Small intestine (tissue), 7 donors: ENCODE measurements around the gene CBFA2T3. TPM values are rescaled to one million over a fixed set of nuclear protein-coding genes. Genes with fewer than 3 reads are reported as not detected.

Experiments
- DNase-seq, 2 donors: peaks; one replicate each; pipeline versions ENCODE4 v3.0.0 to v3.0.0-alpha.2; 2013
- FAIRE-seq: peaks from 2 replicates; lab custom pipeline; 2012; peaks lifted over from hg19 to GRCh38; lab: Jason Lieb, UNC
- H3K27ac ChIP-seq, 3 donors: one replicate each; pipeline ENCODE4 v1.5.1; 2013; ENCODE audit warnings: low read length in 2 of 3, mild to moderate bottlenecking in 2 of 3, control low read depth in 1 of 3, inconsistent platforms in 1 of 3, low read depth in 1 of 3, moderate library complexity in 1 of 3
- H3K27me3 ChIP-seq, 3 donors: one replicate each; pipeline ENCODE4 v1.6.1; 2013; ENCODE audit warnings: low read length in 3 of 3, inconsistent platforms in 1 of 3; ENCODE audit not compliant: control insufficient read depth in 3 of 3, insufficient read depth in 3 of 3
- H3K36me3 ChIP-seq, 3 donors: one replicate each; pipeline ENCODE4 v1.6.1; 2013; ENCODE audit warnings: low read length in 3 of 3, inconsistent platforms in 1 of 3, low read depth in 1 of 3, mild to moderate bottlenecking in 1 of 3, moderate library complexity in 1 of 3; ENCODE audit not compliant: control insufficient read depth in 3 of 3, insufficient read depth in 2 of 3
- H3K4me1 ChIP-seq, 3 donors: one replicate each; pipeline ENCODE4 v1.6.1; 2013; ENCODE audit warnings: low read length in 2 of 3, inconsistent platforms in 1 of 3, low read depth in 1 of 3, mild to moderate bottlenecking in 1 of 3, moderate library complexity in 1 of 3; ENCODE audit not compliant: control insufficient read depth in 3 of 3, insufficient read depth in 2 of 3
- H3K4me3 ChIP-seq, 3 donors: one replicate each; pipeline ENCODE4 v1.5.1; 2013; ENCODE audit warnings: low read length in 3 of 3, control low read depth in 1 of 3, inconsistent platforms in 1 of 3, low read depth in 1 of 3, mild to moderate bottlenecking in 1 of 3, moderate library complexity in 1 of 3
- H3K9me3 ChIP-seq, 2 donors: one replicate each; pipeline ENCODE4 v1.6.1; 2013; ENCODE audit warnings: low read depth in 1 of 2, low read length in 1 of 2; ENCODE audit not compliant: control insufficient read depth in 2 of 2, insufficient read depth in 1 of 2
- WGBS, 3 donors: extraction: QIAGEN DNeasy Blood & Tissue Kit; methylation state at CpG; one replicate each; pipeline ENCODE4 v1.1.7; 2013; 5-methylcytosine and 5-hydroxymethylcytosine counted together
- polyA plus RNA-seq, 4 donors: library from polyadenylated mRNA; stranded (reverse) in 3 of 4; unstranded in 1 of 4; fragments of 200-250 nt in 3 of 4; fragments of 120-200 nt in 1 of 4; gene quantifications; one replicate each; pipeline versions ENCODE4 v1.2.1 to v1.2.3, GENCODE V29; 2013
- donor health status: healthy with polysubstance abuse.
- donor health status: control.
- donor health status: control.
- donor health status: Bipolar disorder and iron deficiency.
- donor health status: healthy.

CBFA2T3 gene
- polyA plus RNA-seq, 4 donors: 1.4 to 8.4 (median 4.1) TPM

DNA sequence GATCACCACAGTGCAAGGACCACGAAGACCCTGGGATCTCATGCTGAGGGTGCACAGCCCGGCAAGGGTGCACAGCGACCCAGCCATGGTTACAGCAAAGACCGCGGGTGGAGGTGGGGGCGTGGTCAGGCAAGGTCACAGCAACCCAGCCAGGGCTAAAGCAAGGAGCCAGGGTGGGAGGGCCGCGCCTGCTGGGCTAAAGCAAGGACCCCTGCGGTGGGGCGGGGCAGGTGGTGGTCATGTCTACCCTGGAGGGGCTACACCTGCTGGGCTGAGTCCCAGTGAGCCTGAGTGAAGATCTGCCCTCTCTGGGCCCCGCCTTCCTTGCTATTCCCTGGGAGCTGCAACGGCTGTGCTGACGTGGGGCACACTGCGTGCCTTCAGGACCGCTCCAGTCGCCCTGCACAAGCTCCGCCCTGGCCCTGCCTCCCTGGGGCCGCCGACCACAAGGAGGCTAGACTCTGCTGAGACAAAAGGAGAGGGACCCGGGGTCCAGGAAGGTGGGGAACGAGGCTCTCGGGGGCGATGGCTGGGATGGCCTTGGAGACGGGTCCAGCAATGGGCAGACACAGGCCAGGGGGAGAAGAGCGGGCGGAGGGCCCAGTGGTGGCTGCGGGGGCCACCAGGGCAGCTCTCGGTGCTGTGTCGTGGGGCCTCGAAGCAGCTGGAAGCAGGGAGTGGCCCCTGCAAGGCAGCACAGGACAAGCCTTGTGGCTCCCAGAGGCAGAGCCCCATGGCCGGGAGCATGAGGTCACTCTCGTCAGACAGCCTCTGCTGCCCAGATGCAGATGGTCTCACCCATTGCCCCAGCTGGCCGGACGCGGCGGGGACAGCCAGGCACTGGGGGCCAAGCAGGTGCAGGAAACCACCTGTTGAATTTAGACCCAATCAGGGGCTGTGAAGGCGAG lies 52.8 kb downstream of the CBFA2T3 start:
- Histone ChIP-seq H3K4me1 (peaks cover 0 to 7% (median 4%) of the 10 kb centered on the region in 3 donors), H3K36me3 (no peaks in the 10 kb centered on the region), H3K27ac (no peak overlapping the region), H3K9me3 (no peaks in the 10 kb centered on the region), H3K27me3 (peaks cover 0 to 7% (median 0%) of the 10 kb centered on the region in 3 donors), H3K4me3 (no peak overlapping the region)
- no peak for FAIRE-seq
- no peak for DNase-seq
- 53 to 72% (median 56%) methylated on average over 33 to 37 of the region's 37 CpGs for WGBS, 3 donors

DNA sequence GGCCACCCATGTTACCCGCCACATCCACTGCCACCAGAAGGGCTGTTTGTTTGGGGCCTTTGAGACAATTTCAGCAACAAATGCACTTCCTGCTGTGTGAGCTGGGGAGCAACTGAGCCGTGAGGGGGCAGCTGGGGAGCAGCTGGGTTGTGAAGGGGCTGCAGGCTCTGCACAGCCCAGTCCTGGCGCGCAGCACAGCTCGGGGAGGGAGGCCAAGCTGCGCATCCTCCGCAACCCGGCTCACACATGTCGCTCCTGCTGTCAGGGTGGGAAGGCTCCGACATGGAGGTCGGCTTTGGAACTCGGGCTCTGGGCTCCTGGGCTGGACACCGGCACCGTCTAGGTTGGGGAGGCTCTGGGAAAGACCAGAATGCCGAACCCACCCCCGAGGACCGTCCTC lies 53.6 kb downstream of the CBFA2T3 start:
- DNase-seq (no peak), FAIRE-seq (no peak)
- H3K27ac ChIP-seq: no peak overlapping the region
- H3K36me3 ChIP-seq: no peaks in the 10 kb centered on the region
- H3K9me3 ChIP-seq: no peaks in the 10 kb centered on the region
- 66 to 70% (median 69%) methylated on average over 15 to 17 of the region's 17 CpGs for WGBS, 3 donors
- peaks cover 0 to 7% (median 4%) of the 10 kb centered on the region in 3 donors for H3K4me1 ChIP-seq
- H3K27me3 ChIP-seq: no peaks in the 10 kb centered on the region
- H3K4me3 ChIP-seq: no peak overlapping the region

DNA sequence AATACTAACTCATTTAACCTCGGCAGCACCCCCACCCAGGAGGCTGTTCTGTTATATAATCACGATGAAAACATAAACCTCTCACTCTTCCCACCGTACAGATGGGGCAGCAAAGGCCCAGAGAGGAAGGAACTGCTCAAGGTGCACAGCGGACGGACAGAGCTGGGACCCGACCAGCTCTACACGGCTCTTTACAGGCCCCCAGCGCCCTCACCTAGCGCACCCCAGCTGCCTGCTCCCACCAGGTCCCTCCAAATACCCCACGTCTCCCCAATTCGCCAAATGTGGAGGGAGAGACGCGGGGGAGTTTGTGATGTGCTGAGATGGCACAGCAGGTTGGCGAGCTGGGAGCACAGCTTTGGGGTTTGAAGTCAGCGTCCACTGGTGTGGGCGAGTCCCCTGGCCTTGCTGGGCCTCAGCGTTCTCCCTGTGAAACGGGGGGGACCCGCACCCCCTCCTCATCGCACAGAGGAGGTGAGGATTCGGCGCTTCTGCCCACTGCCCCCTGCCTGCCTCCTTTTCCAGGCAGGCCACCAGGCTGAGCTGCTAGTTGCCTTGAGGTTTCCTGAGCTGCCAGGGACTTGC lies 54.1 kb downstream of the CBFA2T3 start:
- Histone ChIP-seq H3K27me3 (no peaks in the 10 kb centered on the region), H3K36me3 (no peaks in the 10 kb centered on the region), H3K9me3 (no peaks in the 10 kb centered on the region), H3K4me3 (no peak overlapping the region), H3K27ac (peak overlapping the region in 1 of 3 donors; percentile 7), H3K4me1 (peaks cover 0 to 7% (median 4%) of the 10 kb centered on the region in 3 donors)
- FAIRE-seq: no peak
- no peak for DNase-seq
- 73 to 81% (median 75%) methylated on average over 21 to 22 of the region's 22 CpGs for whole genome bisulfite sequencing, 3 donors

GRCh38 chr16:88922114-88922825 lies 54.7 kb downstream of the CBFA2T3 start:
- Histone ChIP-seq H3K27ac (peak overlapping the region in 1 of 3 donors; percentile 40), H3K27me3 (no peaks in the 10 kb centered on the region), H3K4me1 (peaks cover 0 to 7% (median 4%) of the 10 kb centered on the region in 3 donors), H3K9me3 (no peaks in the 10 kb centered on the region), H3K4me3 (no peak overlapping the region), H3K36me3 (no peaks in the 10 kb centered on the region)
- DNase-seq (peak in 1 of 2 donors; percentile 39), FAIRE-seq (no peak)
- 41 to 57% (median 48%) methylated on average over 24 to 26 of the region's 26 CpGs for WGBS, 3 donors

GRCh38 chr16:88921591-88921990 lies 55.4 kb downstream of the CBFA2T3 start:
- Histone ChIP-seq H3K27ac (peak overlapping the region in 1 of 3 donors; percentile 40), H3K9me3 (no peaks in the 10 kb centered on the region), H3K4me1 (peaks cover 0 to 7% (median 4%) of the 10 kb centered on the region in 3 donors), H3K36me3 (no peaks in the 10 kb centered on the region), H3K4me3 (no peak overlapping the region), H3K27me3 (no peaks in the 10 kb centered on the region)
- 68 to 85% (median 77%) methylated on average over 19 of the region's 19 CpGs for whole genome bisulfite sequencing, 3 donors
- FAIRE-seq (no peak), DNase-seq (no peak)

GRCh38 chr16:88920618-88921590 lies 56.1 kb downstream of the CBFA2T3 start:
- H3K27me3 ChIP-seq: no peaks in the 10 kb centered on the region
- H3K27ac ChIP-seq: peak overlapping the region; percentile 26 to 48 (median 27)
- FAIRE-seq (no peak), DNase-seq (peak in 1 of 2 donors; percentile 33)
- H3K9me3 ChIP-seq: no peaks in the 10 kb centered on the region
- H3K36me3 ChIP-seq: no peaks in the 10 kb centered on the region
- H3K4me3 ChIP-seq: no peak overlapping the region
- 15 to 32% (median 17%) methylated on average over 28 of the region's 28 CpGs for WGBS, 3 donors
- peaks cover 0 to 7% (median 4%) of the 10 kb centered on the region in 3 donors for H3K4me1 ChIP-seq

DNA sequence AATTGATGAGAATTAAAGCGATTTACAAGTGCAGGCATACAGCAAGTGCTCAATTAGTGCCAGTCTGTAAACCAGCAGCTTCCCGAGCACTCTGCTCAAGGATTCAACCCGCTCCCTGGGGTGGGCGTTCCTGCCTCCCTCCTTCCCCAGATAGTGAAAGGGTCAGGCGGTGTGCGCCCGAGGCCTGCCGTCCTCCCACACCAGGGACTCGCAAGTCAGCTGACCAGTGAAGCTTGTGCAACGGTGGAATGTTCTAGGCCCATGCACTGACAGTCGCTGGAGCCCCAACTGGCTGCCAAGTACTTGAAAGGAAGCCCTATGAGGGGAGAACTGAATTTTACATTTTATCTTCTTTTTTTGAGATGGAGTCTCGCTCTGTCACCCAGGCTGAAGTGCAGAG lies 57.1 kb downstream of the CBFA2T3 start:
- peaks cover 0 to 7% (median 4%) of the 10 kb centered on the region in 3 donors for H3K4me1 ChIP-seq
- no peaks in the 10 kb centered on the region for H3K27me3 ChIP-seq
- FAIRE-seq (no peak), DNase-seq (no peak)
- H3K9me3 ChIP-seq: no peaks in the 10 kb centered on the region
- H3K4me3 ChIP-seq: no peak overlapping the region
- H3K27ac ChIP-seq: no peak overlapping the region
- H3K36me3 ChIP-seq: no peaks in the 10 kb centered on the region
- WGBS, 3 donors: 93 to 96% (median 94%) methylated on average over 12 of the region's 12 CpGs
